ENCODE measurements around the gene ORAI1. TPM values are rescaled to one million over a fixed set of nuclear protein-coding genes. Genes with fewer than 3 reads are reported as not detected.
A peak's percentile ranks its signal among the peaks of the same experiment; 100 is the strongest.

ORAI1 gene
- total and polyA plus RNA-seq, 11 donors, result 4.5 to 18.8 (median 9.5) TPM

GRCh38 chr12:121610239-121611149, 15.8 kb upstream of the ORAI1 start:
- H3K9me3 ChIP-seq, result no peaks in the 10 kb centered on the region
- H3K36me3 ChIP-seq, result no peaks in the 10 kb centered on the region
- H3K4me3 ChIP-seq, result no peak overlapping the region
- DNase-seq (no peak), ATAC-seq (peak in 3 of 4 donors; percentile 68 to 79 (median 77))
- TF ChIP-seq CTCF (IDR thresholded peaks at IDR 0.05) (no peak), POLR2A (IDR thresholded peaks at IDR 0.05) (no peak)
- H3K4me1 ChIP-seq, result peaks cover 0 to 14% (median 10%) of the 10 kb centered on the region in 12 donors
- H3K27me3 ChIP-seq, result no peaks in the 10 kb centered on the region
- intact Hi-C loops (cut with DNase I), result loop anchor here in 1 of 10 donors (5.0 kb wide), 1 partner anchor 33 kb away; no protein-coding TSS in a partner anchor
- 28 to 50% (median 34%) methylated on average over 11 of the region's 11 CpGs for WGBS, 4 donors
- peak overlapping the region in 11 of 12 donors; percentile 19 to 83 (median 43) for H3K27ac ChIP-seq

GRCh38 chr12:121611306-121611705, 15.0 kb upstream of the ORAI1 start:
- H3K4me3 ChIP-seq, result no peak overlapping the region
- H3K9me3 ChIP-seq, result no peaks in the 10 kb centered on the region
- peak overlapping the region in 6 of 12 donors; percentile 22 to 83 (median 56) for H3K27ac ChIP-seq
- intact Hi-C loops (cut with DNase I), result loop anchor here in 1 of 10 donors (5.0 kb wide), 1 partner anchor 34 kb away; no protein-coding TSS in a partner anchor
- ATAC-seq, result peak in 1 of 4 donors; percentile 42
- 77 to 93% (median 87%) methylated on average over 2 of the region's 2 CpGs for WGBS, 4 donors
- H3K4me1 ChIP-seq, result peaks cover 0 to 14% (median 10%) of the 10 kb centered on the region in 12 donors
- TF ChIP-seq CTCF (IDR thresholded peaks at IDR 0.05) (no peak), POLR2A (IDR thresholded peaks at IDR 0.05) (no peak)
- DNase-seq, result no peak
- no peaks in the 10 kb centered on the region for H3K27me3 ChIP-seq
- H3K36me3 ChIP-seq, result no peaks in the 10 kb centered on the region

GRCh38 chr12:121613462-121613861, 12.9 kb upstream of the ORAI1 start:
- ATAC-seq, result no peak
- Histone ChIP-seq H3K27ac (no peak overlapping the region), H3K9me3 (no peaks in the 10 kb centered on the region), H3K27me3 (no peaks in the 10 kb centered on the region), H3K36me3 (no peaks in the 10 kb centered on the region), H3K4me1 (peaks cover 0 to 14% (median 10%) of the 10 kb centered on the region in 12 donors), H3K4me3 (no peak overlapping the region)
- intact Hi-C loops (cut with DNase I), result loop anchor here in 1 of 10 donors (5.0 kb wide), 1 partner anchor 36 kb away; no protein-coding TSS in a partner anchor
- TF ChIP-seq CTCF (IDR thresholded peaks at IDR 0.05) (no peak), POLR2A (IDR thresholded peaks at IDR 0.05) (no peak)
- no peak for DNase-seq
- 95 to 96% (median 96%) methylated on average over 7 of the region's 7 CpGs for WGBS, 4 donors

GRCh38 chr12:121614872-121615467, 11.4 kb upstream of the ORAI1 start:
- Histone ChIP-seq H3K36me3 (no peaks in the 10 kb centered on the region), H3K27me3 (no peaks in the 10 kb centered on the region), H3K27ac (no peak overlapping the region), H3K4me1 (peaks cover 0 to 13% (median 10%) of the 10 kb centered on the region in 12 donors), H3K9me3 (no peaks in the 10 kb centered on the region), H3K4me3 (no peak overlapping the region)
- intact Hi-C loops (cut with DNase I), result loop anchor here in 1 of 10 donors (5.0 kb wide), 1 partner anchor 38 kb away; no protein-coding TSS in a partner anchor
- no peak for ATAC-seq
- no peak for DNase-seq
- no peak for TF ChIP-seq CTCF (IDR thresholded peaks at IDR 0.05)
- no peak for TF ChIP-seq POLR2A (IDR thresholded peaks at IDR 0.05)
- WGBS, 4 donors, result 81 to 85% (median 83%) methylated on average over 9 of the region's 9 CpGs

All from heart left ventricle (tissue), 16 donors.